NCI-H460 (cell line): ENCODE data around the gene C16orf90. TPM values are rescaled to one million over a fixed set of nuclear protein-coding genes. Genes with fewer than 3 reads are reported as not detected.
"Not testable (repeated sequence)": the region's sequence is repeated elsewhere in the genome, so short reads cannot be mapped to it uniquely, and the experiment has no call there.

Source experiments
- DNase-seq: peaks from one replicate; pipeline ENCODE4 v3.0.0-alpha.2; 2016; ENCODE audit warnings: low read depth; ENCODE audit errors: extremely low read depth
- total RNA-seq: library from RNA; depleted of rRNA; stranded (reverse); fragments of >200 nt; shearing (Covaris generic); gene quantifications from 2 replicates; pipeline ENCODE4 v1.2.3, GENCODE V29; 2014

Gene C16orf90
- total RNA-seq, 1 experiment from 2014 or later, result not detected

DNA sequence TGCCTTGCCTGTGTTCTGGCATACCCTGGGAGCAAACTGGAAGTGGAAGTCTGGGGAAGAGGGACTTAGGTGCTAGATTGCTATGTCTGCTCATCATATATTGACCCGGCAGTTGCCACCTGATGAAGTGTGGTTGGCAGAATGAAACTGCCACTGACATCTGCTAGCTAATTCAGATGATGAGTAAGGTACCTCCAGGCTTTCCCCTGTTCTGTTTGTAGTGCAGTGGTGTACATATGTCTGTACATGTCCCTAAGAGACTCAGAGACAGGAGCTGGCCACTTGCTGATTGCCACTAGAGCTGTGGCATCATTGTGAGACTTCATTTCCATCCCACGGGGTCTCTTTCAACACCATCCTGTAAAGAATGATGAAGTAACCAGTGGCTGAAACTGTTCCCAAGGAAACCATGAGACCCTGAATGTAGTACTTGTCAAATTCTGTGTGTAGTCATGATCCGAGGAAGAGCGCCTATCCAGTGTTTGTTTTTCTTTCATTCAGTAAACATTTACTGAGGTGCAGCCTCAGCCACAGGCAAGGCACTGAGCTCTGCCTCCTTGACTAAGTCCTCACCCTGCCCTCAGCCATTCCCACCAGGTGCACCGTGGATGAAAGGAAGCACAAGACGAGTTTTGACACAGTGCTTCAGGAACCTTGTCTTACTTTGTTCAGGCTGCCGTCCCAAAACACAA, 18.7 kb upstream of the C16orf90 start:
- no peak for DNase-seq

DNA sequence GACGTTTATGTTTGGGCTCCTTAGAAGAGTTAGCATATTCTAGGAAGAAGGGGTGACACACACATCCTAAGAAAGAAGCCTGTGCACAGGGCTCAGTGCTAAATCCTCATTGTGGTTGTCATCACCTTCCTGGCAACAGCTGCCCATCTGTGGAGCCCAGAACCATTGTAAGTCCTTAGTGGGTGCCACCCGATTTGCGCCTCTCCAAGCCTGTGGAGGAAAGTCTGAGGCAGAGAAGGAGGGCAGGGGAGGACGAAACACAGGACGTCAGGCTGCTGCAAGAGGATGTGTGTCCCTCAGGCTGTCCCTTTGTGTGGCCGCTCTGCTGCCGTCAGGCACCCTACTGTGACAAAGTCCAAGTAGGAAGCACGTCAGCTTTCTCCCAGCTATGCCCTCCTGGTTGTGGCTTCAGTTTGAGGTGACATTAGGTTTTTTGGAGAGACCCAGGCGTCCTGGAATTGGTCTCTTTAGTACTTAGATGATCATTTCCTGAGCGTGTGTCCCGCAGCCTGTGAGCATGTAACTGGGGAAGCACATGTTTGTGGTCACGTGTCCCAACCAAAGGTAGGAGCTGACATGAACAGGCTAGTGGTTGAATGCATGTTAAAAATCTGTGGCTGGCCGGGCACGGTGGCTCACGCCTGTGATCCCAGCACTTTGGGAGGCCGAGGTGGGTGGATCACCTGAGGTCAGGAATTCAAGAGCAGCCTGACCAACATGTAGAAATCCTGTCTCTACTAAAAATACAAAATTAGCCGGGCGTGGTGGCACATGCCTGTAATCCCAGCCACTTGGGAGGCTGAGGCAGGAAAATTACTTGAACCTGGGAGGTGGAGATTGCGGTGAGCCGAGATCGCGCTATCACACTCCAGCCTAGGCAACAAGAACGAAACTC, 16.2 kb upstream of the C16orf90 start:
- no peak for DNase-seq

DNA sequence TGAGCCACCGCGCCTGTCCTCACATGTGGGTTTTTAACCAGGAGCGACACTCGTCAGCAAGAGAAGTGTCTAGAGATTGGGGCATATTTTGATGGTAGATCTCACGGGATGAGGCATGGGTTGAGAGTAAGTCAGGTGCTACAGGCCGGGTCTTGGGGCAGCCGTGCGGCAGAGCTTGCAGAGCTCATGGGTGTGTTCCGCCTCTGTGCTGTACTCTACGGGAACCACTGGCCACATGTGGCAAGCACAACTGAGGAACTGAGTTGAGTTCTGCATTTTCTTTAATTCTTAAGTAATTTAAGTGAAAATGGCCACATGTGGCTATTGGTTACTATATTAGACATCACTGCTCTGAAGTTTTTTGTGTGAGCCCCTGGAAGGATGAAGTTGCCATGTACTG, 15.1 kb upstream of the C16orf90 start:
- DNase-seq, result no peak

DNA sequence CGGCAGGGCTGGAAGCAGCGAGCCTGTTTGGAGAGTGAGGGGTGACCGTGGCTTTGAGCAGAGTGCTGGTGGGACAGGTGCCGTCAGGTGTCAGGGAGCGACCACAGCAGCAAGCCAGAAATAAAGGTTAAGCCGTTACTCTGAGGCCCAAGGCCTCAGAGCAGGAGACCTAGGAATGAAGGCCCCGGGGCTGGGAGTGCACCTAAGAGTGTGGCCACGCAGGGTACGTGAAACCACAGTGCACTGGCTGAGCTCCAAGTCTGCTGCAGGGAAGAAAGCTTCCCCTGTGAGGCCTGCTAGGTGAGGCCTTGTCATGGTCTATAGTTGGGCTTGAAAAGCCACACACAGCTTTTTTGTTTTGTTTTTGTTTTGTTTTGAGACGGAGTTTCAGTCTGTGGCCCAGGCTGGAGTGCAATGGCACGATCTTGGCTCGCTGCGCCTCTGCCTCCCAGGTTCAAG, 14.2 kb upstream of the C16orf90 start:
- DNase-seq, result no peak

DNA sequence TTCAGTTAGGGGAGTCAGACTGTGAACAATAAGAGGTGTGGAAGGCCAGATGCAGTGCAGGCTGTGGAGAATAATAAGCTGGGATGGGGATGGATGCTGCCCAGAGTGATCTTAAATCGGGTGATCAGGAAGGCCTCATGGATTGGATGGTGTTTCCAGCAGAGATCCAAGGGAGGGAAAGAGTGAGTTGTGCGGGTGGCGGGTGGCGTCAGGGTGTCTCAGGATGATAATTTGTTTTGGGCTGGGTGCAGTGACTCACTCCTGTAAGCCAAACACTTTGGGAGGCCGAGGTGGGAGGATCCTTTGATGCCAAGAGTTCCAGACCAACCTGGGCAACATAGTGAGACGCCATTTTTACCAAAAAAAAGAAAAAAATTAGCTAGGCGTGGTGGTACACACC, 13.4 kb upstream of the C16orf90 start:
- DNase-seq, result no peak

DNA sequence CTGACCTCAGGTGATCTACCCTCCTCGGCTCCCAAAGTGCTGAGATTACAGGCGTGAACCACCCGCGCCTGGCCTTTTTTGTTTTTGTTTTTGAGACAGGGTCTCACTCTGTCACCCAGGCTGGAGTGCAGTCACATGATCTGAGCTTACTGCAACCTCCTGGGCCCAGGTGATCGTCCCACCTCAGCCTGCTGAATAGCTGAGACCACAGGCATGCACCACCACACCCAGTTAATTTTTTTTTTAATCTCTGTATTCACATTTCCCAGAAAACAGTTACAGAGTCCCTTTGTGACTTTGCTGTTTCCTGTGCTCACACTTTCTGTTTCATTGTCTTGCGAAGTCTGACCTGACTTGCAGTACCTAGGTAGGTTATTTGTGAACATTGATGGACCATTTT, 8.2 kb upstream of the C16orf90 start:
- DNase-seq, result no peak

DNA sequence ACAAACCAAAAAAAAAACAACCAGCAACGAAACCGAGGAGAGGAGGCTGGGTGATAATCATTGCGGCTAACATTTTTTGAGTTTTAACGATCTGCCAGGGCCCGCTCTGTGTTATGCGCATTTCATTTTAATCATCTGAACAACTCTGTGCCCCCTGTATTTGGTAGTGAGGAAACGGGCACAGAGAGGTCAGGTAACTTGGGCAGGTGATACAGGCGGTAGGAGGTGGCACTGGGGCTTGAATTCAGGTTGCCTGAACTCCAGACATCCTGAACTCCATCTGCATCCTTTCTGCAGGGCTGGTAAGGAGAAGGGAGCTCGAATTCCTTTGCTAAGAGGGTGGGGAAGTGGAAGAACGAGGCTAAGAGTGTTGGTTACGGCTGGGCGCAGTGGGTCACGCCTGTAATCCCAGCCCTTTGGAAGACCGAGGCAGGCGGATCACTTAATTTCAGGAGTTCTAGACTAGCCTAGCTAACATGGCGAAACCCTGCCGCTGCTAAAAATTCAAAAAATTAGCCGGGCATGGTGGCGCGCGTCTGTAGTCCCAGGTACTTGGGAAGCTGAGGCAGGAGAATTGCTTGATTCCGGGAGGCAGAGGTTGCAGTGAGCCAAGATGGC, 6.6 kb upstream of the C16orf90 start:
- no peak for DNase-seq

DNA sequence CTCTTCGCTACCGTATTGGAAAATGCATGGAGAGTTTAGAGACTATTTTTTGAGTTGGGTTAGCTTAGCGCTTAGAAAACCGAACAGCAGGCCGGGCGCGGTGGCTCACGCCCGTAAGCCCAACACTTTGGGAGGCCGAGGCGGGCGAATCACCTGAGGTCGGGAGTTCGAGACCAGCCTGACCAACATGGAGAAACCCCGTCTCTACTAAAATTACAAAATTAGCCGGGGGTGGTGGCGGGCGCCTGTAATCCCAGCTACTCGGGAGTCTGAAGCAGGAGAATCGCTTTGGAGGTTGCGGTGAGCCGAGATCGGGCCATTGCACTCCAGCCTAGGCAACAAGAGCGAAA, 6.1 kb upstream of the C16orf90 start:
- DNase-seq, result not testable (repeated sequence)

DNA sequence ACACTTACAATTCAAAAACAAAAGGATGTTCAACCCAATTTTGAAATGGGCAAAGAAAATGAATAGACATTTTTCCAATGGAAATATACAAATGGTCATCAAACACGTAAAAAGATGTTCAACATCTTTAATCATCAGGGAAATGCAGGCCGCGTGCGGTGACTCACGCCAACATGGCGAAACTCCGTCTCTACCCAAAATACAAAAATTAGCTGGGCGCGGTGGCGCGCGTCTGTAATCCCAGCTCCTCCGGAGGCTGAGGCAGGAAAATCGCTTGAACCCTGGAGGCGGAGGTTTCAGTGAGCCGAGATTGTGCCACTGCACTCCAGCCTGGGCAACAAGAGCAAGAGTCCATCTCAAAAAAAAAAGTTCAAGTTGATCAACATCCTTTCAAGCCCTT, 3.7 kb upstream of the C16orf90 start:
- DNase-seq, result no peak

DNA sequence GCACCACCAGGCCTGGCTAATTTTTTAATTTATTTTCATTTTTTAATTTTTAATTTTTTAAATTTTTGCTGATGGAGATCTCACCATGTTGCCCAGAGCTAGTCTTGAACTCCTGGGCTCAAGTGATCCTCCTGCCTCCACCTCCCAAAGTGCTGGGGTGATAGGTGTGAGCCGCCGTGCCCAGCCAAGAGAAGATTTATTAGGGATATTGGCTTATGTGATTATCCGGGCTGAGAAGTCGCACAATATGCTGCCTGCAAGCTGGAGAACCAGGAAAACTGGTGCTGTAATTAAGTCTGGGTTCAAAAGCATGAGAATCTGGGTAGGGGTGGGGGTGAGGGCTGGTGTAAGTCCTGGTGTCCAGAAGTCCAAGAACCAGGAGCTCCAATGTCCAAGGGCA, 2.5 kb upstream of the C16orf90 start:
- no peak for DNase-seq

DNA sequence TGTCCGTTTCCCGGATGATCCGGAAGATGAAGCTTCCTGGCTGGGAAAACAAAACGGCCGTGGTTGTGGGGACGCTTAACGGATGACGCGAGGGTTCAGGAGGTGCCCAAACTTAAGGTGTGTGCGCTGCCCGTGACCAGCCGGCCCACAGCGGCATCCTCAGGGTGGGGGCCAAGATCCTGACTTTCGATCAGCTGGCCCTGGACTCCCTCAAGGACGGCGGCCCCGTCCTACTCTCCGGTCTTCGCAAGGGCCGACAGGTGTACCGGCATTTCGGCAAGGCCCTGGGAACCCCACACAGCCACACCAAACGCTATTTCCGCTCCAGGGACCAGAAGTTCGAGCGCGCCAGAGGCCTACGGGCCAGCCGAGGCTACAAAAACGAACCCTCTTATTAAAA, 1.1 kb upstream of the C16orf90 start:
- no peak for DNase-seq

DNA sequence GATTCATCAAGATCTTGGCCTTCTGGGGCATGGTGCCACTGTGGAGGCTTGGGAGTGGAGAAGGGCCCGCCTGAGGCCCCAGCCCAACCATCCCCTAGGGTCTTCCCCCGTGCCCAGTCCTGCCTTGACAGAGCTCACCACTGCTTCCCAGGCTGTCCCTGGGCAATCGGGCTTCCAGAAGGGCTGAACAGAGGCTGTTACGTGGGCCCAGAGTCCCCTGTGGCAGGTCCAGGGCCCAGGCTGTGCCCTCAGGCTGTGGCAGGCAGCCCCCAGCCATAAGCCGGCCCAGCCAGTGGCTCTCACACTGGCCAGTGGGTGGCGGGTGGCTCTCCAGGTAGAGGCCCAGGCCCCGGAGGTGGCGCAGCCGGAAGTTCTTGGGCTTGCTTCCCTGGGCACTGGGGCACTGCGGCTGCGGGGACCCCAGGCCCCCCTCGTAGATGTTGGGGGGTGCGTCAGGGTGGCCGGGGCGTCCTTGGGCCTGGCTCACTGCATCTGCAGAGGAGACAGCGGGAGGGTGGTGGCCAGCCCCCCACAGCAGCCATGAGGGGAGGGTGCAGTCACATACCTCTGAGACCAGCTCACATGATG, 809 bp downstream of the C16orf90 start:
- no peak for DNase-seq

DNA sequence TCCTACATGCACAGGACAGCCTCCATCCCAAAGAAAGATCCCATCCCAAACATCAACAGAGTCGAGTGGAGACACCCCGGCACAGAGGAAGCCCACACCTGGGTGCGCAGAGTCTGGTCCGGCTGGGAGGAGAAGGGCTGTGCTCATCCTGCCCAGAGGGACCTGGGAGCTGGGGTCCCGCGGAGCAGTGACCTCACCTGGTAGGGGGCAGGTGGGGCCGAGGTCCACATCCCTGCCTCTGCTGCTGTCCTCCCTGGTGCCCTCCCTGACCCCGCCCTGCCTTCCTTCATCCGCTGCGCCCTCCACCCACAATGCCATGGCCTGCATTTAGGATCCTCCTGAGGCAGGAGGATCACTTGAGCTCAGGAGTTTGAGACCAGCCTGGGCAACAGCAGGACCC, 2.9 kb downstream of the C16orf90 start:
- no peak for DNase-seq

DNA sequence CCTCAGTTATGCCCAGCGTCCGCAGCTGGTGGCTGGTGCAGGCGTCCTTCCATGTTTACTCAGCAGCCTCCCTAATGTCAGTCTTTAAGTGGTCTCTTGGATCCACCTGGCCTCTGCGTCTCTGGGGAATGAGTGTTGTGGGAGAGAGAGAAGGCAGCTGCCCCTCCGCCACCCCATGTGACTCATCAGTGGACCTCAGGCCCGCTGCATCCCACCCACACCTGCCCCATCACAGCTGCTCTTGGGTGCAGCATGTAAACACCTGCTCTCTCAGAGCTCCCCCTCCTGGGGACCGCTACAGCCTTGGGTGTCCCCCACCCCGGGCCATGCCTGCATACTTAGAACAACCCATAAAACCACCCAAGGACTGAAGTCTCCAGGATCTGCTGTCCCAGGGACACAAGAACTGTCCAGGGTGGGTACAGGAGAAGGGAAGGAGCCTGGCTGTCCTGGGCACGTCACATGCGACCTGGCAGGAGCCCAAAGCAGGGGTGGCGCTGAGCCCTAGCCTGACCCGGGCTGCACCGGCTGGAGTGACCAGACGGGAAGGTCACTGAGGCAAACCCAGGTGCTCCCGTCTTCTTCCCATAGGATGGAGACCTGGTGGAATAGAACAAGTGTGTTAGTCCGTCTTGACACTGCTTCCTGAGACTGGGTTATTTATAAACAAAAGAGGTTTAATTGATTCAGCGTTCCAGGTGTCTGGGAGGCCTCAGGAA, 4.2 kb downstream of the C16orf90 start:
- DNase-seq, result no peak

DNA sequence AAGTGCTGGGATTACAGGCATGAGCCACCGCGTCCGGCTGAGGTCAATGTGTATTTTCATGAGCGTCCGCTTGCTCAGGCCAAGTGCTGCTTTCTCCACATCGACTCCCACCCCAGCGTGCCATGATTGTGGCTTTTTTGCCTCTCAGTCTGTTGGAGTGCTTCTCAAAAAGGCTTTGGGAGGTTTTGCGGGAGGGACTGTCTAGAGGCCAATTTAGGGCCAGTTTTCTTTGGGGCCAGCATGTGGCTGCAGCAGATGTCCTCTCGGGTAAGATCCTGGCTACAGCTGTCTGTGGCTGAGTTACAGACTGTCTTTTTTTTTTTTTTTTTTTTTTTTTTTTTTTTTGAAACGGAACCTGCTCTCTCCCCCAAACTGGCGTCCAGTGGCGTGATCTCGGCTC, 6.5 kb downstream of the C16orf90 start:
- DNase-seq, result no peak

DNA sequence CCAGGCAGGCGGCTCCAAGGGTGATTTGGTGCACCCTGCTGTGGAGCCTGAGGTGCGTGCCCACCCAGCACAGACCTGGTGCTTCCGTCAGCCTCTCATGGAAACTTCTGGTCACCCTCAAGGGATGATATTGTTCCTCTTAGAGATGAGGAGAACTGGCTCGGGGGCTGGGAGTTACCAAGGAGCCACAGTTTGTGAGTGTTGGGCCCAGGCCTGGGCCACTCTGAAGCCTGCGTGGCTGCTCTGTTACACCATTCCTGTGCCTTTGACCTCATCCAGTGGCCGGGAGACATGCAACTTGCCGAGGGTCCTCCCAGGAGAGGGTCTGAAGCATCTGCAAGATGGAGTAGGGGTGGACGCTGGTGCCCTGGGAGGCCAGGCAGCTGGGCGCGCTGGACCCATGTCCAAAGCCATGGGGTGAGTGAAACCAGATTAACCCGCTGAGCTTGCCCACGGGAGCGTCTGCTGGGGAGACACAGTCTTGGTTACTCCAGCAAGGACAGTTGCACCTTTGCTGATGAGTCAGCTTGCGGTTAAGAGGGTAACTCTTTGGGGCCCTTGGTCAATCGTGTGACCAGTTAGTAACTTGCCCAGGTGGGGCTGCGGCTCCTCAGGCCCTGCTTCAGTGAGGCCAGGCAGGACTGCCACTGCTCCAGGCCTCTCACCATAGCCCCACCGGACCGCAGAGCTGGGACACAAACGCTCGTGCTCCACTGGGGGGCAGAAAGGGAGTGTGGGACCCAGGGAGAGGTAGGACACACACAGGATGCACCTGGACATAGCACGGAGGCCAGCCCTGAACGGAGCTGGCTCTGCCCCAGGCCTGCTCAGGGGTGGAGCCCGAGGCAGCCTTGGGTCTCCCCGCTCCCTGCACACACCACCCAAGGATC, 7.5 kb downstream of the C16orf90 start:
- DNase-seq, result no peak

DNA sequence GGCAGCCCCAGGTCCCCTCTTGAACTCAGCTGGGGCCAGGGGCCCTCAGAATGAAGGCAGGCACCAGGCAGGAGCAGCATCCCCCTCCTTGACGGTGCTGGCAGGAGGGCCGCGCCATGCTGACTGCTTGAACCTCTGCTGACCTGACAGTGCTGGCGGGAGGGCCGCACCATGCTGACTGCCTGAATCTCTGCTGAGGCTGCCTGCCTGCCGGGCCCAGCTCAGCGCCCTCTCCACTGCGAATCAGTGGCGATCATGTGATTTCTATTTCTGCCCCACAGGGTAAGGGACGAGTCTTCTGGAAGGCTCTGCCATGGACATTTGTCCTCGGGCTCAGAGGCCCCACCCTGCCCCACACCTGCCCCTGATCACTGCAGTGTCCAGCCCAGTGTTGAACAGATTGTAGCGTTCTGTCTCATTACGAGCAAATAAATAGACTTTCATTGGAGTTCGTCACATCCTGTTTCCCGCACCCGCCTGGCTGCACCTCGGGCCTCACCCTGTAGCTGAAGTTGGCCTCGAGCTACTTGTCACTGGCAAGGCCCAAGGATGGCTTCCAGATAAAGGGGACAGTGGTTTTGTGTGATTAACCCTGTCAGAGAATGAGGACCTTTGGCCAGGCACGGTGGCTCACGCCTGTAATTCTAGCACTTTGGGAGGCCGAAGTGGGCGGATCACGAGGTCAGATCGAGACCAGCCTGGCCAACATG, 8.6 kb downstream of the C16orf90 start:
- no peak for DNase-seq

DNA sequence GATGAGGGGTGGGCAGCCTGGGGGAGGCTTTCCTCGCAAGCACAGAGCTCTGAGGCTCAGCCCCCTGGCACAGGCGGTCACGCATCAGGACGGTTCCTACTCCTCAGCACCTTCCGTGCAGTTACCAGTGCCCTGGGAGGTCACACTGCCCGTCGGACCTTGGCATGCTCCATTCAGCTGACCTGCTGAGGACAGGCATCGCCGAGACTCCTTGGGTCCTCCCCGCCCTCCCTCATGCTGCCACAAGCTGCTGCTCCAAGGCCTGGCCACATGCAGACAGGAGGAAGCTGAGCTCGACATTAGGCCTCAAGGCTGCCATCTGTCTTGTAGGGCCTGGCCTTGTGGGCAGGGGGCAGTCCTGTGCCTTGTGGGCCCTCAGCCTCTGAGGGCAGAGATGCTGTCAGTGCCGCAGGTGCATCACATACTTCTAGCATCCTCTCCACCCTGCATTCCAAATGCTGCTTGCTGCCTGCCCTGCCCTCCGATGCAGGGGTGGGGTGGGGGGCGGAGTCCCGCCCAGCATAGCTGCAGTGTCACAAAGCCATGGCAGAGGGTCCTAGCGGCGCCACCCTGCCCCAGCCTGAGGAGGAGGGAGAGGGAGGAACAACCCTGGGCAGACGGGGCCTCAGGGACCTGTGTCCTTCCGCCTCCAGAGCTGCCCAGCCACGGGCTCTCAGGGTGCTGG, 9.3 kb downstream of the C16orf90 start:
- DNase-seq, result no peak
